Measurements from ENCODE around the gene AXIN1.

Gene AXIN1

DNA sequence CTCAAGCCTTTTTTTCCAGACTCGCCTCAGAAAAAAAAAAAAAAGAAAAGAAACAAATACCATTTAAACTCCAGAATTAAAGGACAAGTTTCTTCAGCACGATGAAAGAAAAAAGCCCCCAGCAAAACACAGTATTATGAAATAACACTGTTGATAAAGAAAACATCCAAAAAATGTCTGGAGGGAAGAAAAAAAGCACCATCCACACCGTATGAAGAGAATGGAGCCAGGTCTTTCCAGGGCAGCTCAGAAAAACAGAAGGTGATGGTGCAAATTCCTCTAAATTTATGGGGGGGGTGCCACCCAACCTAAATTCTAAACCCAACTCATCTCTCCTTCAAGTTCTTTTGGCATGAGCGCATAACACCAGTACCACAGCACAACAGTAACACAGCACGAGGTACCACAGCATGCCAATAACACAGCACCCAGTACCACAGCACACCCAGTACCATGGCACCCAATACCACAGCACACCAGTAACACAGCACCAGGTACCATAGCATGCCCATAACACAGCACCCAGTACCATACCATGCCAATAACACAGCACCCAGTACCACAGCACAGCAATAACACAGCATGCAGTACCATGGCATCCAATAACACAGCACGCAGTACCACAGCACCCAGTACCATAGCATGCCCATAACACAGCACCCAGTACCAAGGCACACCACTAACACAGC is 19.0 kb downstream of the AXIN1 start:
- DNase-seq (ENCODE audit: low spot score): no peak

DNA sequence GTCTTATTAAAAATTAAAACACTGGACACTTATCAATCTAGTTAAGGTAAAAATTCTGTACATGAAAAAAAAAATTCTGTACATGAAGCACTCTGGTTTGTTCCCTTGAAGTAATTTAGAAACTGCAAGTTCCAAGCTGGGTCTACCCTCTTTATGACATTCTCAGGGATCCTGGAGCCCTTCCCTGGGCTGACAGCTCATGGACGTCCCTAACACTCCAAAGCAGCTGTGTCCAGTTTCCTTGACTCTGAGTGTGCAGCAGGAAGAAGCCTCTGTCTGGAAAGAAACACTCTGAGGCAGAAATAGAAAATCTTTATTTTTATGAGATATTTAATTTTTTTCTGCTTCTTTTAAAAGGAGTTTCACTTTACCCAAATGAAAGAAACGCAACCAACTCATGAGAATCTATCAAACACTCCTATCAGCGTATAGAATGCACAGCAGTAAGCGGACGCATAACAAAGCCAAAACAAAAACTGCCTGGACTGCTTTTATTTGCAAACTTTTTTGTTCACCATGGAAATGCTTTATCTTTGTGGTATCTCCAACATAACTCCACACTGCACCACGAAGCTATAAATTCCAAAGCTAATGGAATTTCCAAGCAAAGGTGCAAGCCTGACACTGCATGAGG is 21.2 kb downstream of the AXIN1 start:
- peak; percentile 55 for DNase-seq (ENCODE audit: low spot score)

DNA sequence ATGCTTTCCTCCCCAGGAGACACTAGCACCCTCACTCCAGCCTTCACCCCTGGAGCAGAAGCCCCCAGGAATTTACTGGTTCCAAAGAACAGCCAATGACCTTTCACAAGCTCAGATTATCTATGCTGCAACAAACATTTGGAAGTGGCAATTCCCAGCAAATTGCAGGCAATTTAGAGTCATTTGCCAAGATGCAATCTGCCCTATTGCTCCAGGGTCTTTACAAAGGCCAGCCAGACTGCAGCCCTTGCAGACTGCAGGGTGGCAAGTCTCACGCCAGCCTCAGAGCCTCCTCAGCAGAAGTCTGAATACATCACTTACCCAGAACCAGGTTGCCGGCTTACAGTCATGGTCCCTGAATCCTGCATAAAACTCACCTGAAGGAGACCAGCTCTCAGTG is 21.8 kb downstream of the AXIN1 start:
- DNase-seq (ENCODE audit: low spot score): no peak

DNA sequence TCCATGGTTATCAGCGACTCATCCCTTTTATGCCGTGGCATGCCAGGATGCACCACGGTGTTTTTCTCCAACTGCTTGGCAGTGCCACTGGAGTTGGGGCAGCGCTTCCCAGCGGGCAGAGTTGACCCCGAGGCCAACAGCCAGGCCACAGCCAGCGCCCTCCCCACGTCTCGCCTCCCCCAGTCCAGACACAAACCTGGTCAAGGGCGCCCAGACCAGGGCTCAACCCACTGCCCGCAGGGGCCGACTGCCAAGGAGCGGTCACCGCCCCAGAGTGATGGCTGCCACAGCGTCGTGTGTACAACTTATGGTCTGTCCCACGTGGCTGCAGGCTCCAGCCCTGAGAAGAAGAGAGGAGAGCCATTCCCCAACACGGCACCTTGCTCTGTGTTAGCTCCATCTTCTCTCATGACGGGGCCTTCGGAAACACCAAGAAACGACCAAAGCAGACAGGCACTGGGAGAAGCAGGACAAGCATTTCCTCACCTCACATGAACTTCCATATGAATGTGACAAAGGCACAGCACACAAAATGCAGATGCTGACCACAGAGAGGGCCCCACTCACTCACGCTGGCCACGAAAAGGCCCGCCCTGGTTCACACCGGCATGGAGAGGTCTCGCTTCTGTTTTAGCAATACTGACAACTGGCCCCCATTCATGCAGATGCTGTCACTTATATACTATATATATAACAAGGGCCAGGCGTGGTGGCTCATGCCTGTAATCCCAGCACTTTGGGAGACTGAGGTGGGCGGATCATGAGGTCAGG is 27.0 kb downstream of the AXIN1 start:
- no peak for DNase-seq (ENCODE audit: low spot score)

DNA sequence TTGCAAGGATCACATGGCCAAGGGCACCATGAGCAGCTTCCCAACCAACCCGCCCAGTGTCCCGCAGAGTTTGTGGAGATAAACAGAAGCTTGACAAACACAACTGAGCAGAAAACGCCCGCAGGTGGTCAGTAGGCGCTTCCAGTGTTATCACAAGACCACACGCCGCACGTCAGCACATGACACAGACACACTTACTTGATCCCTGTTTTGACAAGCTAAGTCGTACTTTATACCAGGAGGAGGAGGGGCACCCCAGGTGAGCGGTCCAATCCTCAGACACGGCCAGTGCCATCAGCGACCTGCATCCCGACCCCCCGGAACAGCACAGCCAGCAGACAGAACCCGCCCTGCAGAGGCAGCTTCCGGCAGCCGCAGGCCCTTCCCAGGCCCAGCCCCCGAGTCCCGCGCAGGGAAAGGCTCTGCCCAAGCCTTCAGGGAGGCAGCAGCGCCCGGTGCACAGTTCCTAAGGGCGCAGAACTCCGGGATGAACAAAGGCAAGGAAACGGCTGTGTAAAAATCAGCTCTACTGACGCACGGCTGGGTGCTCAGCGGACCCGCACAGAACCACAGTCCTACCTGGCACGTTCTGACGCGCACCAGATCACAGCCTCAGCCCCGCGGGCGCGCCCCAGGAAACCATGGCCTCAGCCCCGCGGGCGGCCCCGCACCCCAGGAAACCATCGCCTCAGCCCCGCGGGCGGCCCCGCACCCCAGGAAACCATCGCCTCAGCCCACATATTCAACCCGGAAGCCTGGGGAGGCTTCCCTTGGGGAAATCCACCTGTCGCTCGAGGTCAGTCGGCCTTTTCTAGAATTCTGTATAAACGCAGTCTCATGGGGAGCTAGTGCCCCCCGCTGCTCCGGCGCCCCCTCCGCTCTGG is 27.8 kb downstream of the AXIN1 start:
- DNase-seq (ENCODE audit: low spot score): no peak

DNA sequence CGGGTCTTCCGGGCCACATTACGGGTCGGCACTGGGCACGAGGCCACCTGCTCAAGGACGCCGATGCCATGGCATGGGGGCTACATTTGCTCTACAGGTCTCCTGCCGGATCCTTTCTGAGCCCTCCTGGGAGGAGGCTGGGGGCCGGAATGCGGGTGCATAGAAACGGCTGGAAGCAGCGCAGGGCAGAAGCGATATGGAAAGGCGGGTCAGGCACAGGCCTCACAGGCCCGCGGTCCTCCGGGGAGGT is 28.4 kb downstream of the AXIN1 start:
- DNase-seq (ENCODE audit: low spot score): no peak

DNA sequence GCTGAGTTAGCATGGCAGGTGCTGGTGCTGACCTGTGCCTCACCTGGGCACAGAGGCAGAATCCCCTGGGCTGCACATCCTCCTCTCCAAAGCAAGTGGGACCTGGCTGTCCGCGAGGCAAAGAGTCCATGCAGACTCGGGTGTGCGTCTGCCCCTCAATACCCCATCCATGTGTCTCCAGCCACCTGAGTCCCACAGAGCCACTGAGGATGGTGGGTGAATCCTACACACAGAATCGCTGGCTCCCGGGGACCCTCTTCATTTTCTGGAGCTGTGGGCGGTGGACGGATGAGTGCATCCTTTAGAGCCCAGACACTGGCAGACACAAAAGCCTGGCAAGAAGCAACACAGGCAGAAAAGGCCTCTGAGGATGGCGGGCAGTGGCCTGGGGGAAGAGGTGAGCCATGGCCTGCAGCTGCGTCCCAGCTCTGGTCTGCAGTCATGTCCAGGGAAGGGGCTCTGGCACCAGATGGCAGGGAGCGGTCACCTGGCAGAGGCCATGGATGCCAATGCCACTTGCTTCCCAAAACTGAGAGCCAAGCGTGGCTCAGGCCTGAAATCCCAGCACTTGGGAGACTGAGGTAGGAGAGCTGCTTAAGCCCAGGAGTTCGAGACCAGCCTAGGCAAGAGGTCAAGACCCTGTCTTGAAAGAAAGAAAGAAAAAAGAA is 29.9 kb downstream of the AXIN1 start:
- no peak for DNase-seq (ENCODE audit: low spot score)

DNA sequence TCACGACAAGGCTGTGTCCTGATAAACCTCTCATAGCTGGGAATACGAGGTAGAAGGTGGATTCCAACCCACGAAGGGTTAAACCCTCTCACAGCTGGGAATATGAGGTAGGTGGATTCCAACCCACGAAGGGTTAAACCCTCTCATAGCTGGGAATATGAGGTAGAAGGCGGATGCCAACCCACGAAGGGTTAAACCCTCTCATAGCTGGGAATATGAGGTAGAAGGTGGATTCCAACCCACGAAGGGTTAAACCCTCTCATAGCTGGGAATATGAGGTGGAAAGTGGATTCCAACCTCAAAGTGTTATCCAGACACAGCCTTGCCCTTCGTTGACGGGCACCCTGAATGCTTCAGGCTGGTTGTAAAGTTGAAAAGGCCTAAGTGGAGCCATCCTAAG is 31.0 kb downstream of the AXIN1 start:
- DNase-seq (ENCODE audit: low spot score): no peak

DNA sequence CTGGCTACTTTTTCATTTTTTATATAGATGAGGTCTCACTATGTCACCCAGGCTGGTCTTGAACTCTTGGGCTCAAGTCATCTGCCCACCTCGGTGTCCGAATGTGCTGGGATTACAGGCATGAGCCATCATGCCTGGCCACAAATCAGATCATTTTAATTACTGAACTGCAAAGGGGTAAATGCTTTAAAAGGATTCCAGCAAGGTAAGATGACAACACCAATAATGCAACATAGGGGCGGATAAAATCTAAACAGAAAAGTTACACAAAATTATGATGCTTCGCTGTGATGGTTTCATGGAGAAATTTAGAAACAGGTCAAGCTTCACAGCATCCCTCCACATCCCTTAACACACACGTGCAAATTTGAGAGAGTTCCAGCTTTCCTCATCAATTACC is 32.3 kb downstream of the AXIN1 start:
- no peak for DNase-seq (ENCODE audit: low spot score)

DNA sequence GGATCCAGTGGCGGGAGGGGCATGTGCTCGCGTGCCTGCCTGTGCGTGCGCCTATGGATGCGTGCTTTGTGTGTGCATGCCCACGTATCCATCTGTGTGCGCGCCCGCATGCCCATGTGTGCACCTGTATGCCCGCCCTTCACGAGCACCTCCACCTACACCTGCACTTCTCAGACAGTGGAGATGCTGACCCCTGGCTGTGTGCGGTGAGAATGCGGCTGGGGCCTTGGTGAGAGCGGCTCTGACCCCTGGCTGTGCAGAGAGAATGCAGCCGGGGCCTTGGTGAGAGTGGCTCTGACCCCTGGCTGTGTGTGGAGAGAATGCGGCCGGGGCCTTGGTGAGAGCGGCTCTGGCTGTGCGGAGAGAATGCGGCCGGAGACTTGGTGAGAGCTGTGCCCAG is 33.9 kb downstream of the AXIN1 start:
- DNase-seq (ENCODE audit: low spot score): no peak

DNA sequence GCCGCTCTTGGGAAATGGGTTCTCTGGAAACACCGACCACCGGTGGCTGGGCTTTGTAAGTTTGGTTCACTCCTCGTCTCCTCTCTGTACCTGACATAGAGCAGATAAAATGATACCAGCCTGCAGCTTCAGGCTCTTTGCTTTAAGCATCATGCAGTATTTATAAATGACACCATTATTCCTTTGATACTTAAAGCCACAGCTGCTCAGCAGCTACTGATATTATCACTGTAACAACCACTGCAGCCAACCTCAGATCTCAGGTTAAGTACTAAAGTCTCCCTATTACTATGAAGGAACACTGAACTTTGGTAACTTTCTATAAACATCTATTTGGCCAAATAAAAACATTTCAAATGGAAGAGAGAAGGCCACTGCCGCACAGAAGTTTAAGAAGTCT is 34.9 kb downstream of the AXIN1 start:
- no peak for DNase-seq (ENCODE audit: low spot score)

DNA sequence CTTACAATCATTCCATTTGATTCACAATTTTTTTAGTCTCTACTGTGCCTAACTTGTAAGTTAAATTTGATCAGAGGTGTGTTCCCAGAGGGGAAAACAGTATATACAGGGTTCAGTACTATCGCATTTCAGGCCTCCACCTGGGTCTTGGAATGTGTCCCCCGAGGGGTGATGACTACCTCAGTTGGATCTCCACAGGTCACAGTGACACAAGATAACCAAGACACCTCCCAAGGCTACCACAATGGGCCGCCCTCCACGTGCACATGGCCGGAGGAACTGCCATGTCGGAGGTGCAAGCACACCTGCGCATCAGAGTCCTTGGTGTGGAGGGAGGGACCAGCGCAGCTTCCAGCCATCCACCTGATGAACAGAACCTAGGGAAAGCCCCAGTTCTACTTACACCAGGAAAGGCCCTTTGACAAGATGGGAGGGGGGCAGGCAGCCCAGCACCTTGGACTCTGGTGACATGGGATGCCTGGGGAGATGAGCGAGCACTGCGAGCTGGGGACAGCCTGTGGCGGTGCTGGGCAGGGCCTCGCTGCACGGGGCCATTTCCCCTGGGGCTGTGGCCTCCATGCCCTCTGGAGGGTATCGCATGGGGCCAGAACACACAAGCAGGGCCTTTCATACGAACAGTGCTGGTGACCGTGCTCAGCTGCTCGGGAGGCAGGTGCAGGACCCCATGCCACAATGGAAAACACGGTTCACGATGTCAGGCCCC is 35.6 kb downstream of the AXIN1 start:
- no peak for DNase-seq (ENCODE audit: low spot score)

DNA sequence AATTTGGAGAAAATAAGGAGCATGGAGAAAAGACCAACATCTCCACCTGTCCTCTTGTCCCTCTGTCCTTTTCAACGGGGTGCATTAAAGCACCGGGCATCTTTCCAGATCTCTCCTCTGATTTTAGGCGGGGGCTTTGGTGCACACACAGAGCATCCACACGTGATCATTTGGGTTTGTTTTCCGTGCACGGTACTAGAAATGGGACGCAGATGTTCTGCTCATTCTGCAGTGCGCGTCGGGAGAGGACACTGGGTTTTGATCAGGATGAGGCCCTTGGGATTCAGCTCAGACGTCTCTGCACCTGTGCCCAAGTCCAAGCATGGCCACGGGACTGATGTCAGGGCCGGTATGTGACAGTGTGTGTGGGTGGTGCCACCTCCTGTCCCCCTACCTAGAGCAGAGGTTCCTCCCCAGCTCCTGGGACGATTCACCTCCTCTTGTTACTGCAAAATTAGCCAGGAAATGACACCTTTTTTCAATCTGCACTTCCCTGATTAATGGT is 37.7 kb downstream of the AXIN1 start:
- no peak for DNase-seq (ENCODE audit: low spot score)

DNA sequence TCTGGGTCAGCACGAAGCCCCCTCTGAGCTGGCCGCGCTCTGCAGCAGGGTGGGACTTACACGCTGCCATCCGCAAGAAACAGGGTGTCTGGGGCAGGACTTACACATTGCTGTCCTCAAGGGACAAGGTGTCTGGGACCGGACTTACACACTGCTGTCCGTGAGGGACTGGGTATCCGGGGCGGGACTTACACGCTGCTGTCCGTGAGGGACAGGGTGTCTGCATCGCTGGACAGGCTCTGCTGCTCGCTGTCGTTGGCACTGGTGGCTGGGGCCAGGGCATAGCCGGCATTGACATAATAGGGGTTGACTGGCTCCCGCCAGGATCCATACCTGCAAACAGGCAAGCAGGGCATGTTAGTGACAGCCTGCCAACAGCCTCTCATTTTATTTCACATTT is 38.2 kb downstream of the AXIN1 start:
- no peak for DNase-seq (ENCODE audit: low spot score)

DNA sequence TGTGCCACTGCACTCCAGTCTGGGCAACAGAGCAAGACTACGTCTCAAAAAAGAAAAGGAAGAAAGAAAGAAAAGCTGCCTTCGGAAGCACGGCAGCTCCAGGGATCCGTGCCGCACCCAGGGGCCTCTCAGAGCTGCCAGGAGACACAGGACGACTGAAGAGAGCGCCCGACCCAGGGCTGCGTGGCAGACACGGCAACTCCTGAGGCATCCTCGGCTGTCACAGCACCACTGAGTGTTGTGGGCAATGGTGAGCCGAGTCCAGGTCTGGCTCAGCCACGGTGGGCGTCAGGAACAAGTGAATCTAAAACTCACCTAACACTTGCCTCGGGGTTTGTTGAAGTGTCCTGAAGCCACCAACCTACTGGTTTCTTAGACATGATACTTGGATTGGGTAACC is 40.8 kb downstream of the AXIN1 start:
- no peak for DNase-seq (ENCODE audit: low spot score)

DNA sequence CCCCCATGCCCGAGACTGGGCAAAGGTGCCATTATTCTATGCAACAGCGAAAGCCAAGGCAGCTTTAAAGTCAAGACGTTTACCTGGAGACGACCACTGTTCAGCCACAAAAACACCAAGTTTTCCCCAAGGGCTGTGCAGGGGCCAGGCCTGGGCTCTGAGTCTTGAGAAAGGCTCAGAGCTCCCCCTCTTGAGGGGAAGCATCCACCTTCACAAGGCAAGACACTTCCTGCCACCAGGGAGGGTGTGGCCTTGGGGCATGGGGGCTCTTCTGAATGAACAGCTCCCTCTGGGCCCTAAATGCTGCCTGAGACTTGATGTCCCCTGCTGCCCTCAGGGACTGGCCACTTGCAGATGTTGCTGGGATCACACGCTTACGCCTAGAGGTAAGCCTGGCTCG is 43.0 kb downstream of the AXIN1 start:
- DNase-seq (ENCODE audit: low spot score): no peak

DNA sequence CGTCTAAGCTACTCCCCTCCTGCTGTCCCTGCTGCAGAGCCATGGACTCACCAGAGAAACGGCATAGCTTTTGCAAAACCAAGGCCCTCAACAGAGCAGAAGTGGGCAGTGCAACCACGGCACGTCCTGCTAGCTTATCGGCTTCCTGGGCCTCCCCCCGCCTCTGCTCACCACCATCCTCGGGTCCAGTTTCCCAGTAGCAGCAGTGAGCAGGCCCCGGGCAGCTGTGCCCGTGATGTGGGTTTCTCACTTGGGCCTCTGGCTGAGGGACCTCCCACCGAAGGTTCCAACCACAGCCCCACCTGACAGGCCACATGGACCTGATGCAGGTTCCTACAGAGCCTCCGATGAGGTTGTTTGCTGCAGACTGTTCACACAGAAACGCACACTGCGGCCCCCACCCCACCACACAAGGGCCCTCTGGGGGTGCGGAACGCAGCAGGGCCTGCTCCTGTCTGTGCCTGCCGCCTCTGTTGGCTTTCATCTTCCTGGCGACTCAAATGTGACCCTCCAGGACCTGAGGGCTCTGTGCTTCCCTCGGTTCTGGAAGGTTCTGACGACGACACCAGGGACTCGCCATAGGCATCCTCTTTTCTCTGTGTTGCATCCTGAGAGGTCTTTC is 44.7 kb downstream of the AXIN1 start:
- no peak for DNase-seq (ENCODE audit: low spot score)

DNA sequence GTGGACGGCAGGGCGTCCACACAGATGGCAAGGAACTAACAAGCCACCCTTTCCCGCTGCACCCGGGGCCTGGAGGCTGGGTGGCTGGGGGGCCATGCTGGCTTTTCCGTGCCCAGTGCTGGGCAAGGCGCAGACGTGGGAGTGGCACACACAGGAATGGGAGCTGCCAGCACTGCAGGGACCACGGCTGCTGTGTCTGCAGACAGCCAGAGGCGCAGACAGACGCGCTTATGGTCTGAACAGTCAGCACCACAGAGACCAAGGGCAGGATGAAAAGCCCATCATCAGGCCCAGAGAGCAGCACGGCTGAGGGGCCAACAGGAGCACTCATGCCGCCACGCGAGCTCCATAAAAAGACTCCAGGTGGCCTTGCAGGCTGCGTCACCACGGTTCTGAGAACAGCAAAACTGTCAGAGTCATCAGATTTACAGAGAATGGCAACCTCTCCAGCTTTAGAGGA is 45.6 kb downstream of the AXIN1 start:
- no peak for DNase-seq (ENCODE audit: low spot score)

DNA sequence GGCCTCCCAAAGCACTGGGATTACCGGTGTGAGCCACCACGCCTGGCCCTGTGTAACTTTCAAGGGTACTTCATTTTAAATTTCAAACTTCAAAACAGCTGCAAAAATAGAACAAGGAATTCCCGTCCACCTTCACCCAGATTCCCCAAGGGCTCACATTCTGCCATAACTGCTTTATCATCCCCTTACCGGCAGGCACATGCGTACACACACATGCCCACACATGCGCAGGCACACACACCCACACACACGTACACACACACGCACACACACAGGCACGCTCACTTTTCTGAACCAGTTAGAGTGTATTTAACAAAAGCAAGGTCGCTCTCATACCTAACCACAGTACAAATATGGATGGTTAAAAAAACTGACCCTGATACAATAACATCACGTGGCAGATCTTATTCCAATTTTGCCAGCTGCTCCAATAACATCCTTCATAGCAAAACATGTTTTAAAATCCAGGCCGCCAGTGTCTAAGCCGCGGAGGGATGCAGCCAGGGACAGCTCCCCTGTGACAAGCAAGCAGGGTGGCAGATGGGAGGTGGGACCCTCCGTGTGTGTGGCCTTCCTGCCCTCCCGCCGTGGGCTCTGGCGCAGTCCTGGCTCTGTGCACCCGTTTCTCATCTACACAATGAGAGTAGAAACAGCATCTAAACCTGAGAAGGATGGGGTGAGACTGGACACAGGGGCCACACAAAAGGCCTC is 46.5 kb downstream of the AXIN1 start:
- DNase-seq (ENCODE audit: low spot score): no peak
